Hepatic stellate cell (primary cell): ENCODE measurements around the gene GDPD5.
"Not testable (repeated sequence)": the region's sequence is repeated elsewhere in the genome, so short reads cannot be mapped to it uniquely, and the experiment has no call there.

Source experiments
- DNase-seq: peaks from one replicate; pipeline ENCODE4 v3.0.0; 2011; ENCODE audit warnings: low spot score

The GDPD5 gene

DNA sequence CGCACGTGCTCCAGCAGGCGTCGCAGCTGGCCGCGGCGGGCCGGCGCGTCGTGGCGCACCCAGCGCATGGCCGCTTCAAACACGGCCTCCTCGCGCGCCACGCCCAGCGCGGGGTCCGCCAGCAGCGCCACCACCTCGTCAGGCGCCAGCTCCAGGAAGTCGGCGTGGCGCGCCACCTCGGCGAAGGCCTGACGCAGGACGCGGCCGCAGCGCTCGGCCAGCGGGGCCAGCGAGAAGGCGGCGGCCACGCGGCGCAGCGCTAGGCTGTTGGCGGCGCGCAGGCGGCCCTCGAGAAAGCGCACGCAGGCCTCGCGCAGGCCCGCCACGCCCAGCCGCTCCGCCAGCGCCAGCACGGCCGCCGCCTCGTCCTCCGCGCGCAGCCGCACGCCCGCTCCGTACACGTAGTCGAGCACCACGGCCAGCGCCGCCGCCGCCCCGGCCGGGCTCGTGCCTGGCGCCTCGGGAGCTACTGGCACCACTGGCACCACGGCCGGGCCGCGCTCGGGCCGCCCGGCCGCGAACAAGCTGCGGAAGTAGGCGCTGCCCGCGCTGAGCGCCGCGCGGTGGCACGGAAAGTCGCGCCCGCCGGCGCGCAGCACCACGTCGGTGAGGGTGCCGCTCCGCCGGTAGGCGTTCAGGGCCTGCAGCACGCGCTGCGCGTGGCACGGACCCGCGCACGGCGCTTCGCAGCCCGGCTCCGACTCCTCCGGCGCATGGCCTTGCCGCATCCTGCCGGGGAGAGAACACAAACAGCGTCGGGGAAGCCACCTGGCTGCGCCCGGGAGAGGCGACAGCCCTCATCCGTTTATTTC lies 95.6 kb downstream of the GDPD5 start:
- DNase-seq: peak; percentile 80

DNA sequence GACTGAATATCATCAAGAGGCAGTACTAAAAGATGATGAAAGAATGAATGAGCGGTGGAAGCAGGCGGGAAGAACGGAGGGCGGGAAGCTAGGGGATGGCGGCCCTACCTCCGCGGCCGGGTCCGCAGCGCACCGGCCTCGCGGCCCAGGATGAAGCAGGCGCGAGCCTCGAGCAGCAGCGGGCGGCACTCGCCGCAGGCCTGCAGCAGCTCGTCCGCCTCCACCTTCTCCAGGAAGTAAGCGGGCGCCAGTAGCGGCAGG lies 96.2 kb downstream of the GDPD5 start:
- DNase-seq: no peak

DNA sequence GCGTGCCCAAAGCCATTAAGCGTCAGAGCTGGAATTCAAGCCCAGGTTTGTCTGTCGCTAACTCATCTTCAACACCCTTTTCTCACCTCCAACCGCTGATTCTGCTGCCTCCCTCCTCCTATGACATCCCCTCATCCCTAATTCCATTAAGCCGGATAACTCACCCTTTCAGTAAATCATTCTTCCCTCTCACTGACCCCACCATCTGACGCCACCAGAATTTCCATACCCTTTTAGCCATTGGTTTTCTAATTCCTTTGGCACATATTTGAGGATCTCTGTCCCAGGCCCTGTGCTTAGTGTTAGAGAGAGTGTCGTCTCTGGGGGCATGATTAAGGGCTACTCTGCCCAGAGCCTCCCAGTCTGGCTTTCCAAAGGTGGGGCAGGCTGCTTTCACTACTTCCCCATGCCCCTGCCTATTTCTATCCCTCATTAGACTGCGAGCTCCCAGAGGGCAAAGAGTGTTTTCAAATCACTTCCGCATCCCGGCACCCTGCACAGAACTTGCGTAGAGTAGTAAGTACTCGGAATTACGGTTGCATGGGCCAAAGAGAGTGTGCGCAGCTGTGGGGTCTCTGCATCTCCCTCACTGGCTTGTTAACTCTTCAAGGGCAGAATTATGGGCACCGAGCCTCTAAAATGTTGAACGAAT lies 96.6 kb downstream of the GDPD5 start:
- DNase-seq: no peak

- DNase-seq: no peak
Measured at GRCh38 chr11:75428281-75428724, 97.4 kb downstream of the GDPD5 start.

GRCh38 chr11:75427181-75427580 lies 98.6 kb downstream of the GDPD5 start:
- DNase-seq: no peak

- no peak for DNase-seq
Measured at GRCh38 chr11:75426720-75427086, 99.0 kb downstream of the GDPD5 start.

DNA sequence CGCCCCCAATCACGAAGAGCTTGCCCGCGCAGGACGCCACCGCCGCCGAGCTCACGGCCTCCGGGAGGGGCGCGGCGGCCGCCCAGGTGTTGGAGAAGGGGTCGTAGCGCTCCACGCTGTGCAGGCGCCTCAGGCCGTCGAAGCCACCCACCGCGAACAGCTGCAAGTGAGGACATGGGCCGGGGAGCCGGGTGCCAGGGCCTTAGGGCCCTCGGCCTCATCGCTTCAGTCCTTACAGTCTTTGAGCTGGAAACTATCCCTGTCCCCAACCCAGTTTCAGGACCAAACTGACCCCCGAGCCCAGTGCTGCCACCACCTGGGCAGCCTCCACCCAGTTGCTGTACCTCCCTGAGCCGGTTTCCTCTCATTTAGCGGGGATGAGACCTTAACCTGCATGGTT lies 100.3 kb downstream of the GDPD5 start:
- DNase-seq: no peak

DNA sequence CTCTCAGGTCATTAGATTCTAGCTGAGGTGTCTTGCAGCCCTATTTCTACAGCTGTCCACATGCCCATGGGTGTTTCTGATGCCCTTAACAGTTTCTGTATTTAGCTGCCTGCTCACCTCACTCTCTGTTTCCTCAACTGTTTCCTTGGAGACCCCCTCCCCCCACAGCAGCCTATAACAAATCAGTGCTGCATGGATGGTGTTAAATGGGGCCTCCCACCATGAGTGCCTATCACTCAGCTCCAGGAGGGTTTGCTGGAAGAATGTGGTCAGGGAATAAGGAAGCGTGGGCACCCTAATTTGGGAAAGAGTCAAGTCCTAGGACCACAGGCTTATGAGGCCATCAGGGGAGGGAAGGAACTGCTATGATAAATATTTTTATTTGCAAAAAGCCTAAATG lies 101.3 kb downstream of the GDPD5 start:
- DNase-seq: no peak

- DNase-seq: no peak
Measured at GRCh38 chr11:75423721-75424120, 102.0 kb downstream of the GDPD5 start.

- DNase-seq: no peak
Measured at GRCh38 chr11:75422248-75423231, 103.2 kb downstream of the GDPD5 start.

GRCh38 chr11:75421902-75422247 lies 103.9 kb downstream of the GDPD5 start:
- DNase-seq: no peak

GRCh38 chr11:75421035-75421602 lies 104.6 kb downstream of the GDPD5 start:
- DNase-seq: no peak

DNA sequence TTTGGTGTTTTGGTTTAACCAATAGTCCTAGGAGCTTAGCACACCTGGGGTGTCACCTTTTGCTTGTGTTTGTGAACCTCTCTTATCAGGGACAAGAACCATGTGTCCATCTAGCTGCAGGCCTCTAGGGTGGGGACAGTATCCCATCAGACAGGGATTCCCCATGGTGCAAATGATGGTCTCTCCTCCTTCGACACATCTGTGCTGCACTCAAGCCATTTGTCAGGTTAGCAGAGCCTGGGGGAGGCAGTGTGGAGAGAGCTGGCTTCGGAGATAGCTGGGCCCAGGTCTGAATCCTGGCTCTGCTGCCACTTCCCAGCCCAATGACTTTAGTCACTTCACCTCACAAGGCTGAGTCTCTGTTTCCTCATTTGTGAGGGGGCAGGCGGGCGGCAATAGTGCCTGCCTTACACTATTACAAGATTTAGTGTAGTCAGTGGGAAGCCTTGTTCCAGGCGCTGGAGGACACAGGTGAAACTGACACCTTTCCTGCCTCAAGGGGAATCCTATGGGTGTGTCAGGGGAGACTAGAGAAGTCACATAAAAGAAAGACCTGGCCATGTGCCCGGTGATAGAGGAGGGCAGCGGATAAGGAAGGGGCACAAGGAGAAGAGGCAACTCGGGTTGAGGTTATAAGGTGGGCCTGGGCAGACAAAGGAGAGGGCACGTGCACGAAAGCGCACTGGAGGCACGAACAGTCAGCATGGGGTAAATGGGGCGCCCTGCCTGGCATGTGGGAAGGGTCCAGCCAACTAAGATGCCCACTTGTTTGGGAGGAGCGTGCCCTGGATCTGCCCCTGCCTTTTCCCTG lies 105.3 kb downstream of the GDPD5 start:
- DNase-seq: no peak

DNA sequence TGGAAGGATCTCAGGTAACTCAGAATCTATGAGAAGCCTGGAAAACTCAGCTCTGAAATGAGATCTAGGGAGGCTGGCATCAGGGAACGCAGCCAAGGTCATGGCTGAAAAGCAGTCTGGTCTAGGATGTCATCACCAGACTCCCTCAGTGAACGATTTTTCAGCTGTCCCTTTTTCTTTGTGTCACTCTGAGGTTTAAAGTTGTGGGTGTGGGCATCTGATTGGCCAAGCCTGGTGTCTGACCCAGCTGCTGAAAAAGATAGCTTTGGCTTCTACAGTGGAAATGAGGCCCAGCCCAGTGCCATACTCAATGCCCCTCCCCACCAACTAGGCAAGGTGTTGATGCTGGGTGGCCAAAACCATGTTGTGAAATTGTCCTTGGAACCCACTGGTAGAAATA lies 111.9 kb downstream of the GDPD5 start:
- DNase-seq: no peak

DNA sequence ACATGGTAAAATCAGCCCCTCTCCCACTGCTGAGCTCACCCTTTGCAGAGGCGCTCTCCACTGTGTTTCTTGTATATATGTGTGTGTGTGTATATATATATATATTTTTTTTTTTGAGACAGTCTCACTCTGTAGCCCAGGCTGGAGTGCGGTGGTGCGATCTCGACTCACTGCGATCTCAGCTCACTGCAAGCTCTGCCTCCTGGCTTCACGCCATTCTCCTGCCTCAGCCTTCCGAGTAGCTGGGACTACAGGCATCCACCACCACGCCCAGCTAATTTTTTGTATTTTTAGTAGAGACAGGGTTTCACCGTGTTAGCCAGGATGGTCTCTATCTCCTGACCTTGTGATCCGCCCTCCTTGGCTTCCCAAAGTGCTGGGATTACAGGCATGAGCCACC lies 112.6 kb downstream of the GDPD5 start:
- DNase-seq: not testable (repeated sequence)

DNA sequence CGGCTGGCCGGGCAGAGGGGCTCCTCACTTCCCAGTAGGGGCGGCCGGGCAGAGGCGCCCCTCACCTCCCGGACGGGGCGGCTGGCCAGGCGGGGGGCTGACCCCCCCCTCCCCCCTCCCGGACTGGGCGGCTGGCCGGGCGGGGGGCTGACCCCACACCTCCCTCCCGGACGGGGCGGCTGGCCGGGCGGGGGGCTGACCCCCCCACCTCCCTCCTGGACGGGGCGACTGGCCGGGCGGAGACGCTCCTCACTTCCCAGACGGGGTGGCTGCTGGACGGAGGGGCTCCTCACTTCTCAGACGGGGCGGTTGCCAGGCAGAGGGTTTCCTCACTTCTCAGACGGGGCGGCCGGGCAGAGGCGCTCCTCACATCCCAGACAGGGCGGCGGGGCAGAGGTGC lies 115.8 kb downstream of the GDPD5 start:
- not testable (repeated sequence) for DNase-seq

- no peak for DNase-seq
Measured at GRCh38 chr11:75408957-75409219, 116.9 kb downstream of the GDPD5 start.

- no peak for DNase-seq
Measured at GRCh38 chr11:75406338-75406777, 119.4 kb downstream of the GDPD5 start.

- DNase-seq: no peak
Measured at GRCh38 chr11:75403983-75404658, 121.6 kb downstream of the GDPD5 start.

- no peak for DNase-seq
Measured at GRCh38 chr11:75403037-75403436, 122.7 kb downstream of the GDPD5 start.
